SU-DHL-6 (cell line): Measurements from ENCODE around the gene TMEM120B.
"Not testable (repeated sequence)": the region's sequence is repeated elsewhere in the genome, so short reads cannot be mapped to it uniquely, and the experiment has no call there.

ENCODE experiments used
- H2AFZ ChIP-seq: fragments of 200-600 bp; sonication (generic); 2 replicates; pipeline ENCODE4 v1.6.1; 2014; ENCODE audit warnings: low read depth, mild to moderate bottlenecking, moderate library complexity, mixed read lengths, antibody characterized with exemption, low read length; ENCODE audit not compliant: severe bottlenecking
- H3F3A ChIP-seq: fragments of 200-600 bp; shearing (Covaris generic); 2 replicates; pipeline ENCODE4 v1.6.0; 2016; ENCODE audit warnings: antibody characterized with exemption, mild to moderate bottlenecking; ENCODE audit not compliant: insufficient read depth
- H3K27ac ChIP-seq: fragments of 200-600 bp; sonication (generic); 2 replicates; pipeline ENCODE4 v1.5.1; 2016; ENCODE audit warnings: low read depth, mild to moderate bottlenecking, low read length, moderate library complexity, mixed read lengths
- H3K27me3 ChIP-seq: fragments of 200-600 bp; sonication (generic), shearing (Covaris generic); 2 replicates; pipeline ENCODE4 v1.6.0; 2014; ENCODE audit warnings: mild to moderate bottlenecking, low read length
- H3K36me3 ChIP-seq: fragments of 200-600 bp; sonication (generic); 2 replicates; pipeline ENCODE4 v1.6.1; 2014; ENCODE audit warnings: mild to moderate bottlenecking, low read length, mixed read lengths
- H3K4me2 ChIP-seq: fragments of 300-600, 200-600 bp; shearing (Covaris generic), sonication (generic); 2 replicates; pipeline ENCODE4 v1.6.0; 2014; ENCODE audit warnings: low read length, low read depth, mild to moderate bottlenecking; ENCODE audit not compliant: poor library complexity, severe bottlenecking
- H3K4me3 ChIP-seq: fragments of 200-600 bp; sonication (generic); 2 replicates; pipeline ENCODE4 v1.5.1; 2014; ENCODE audit warnings: antibody characterized with exemption, low read length, mild to moderate bottlenecking, mixed read lengths; ENCODE audit not compliant: insufficient read depth, poor library complexity, severe bottlenecking
- H3K79me2 ChIP-seq: fragments of 200-600 bp; sonication (generic); 2 replicates; pipeline ENCODE4 v1.6.1; 2014; ENCODE audit warnings: mild to moderate bottlenecking, low read length, moderate library complexity; ENCODE audit not compliant: insufficient read depth
- H3K9ac ChIP-seq: fragments of 200-600 bp; sonication (generic); 2 replicates; pipeline ENCODE4 v1.7.0; 2014; ENCODE audit warnings: mild to moderate bottlenecking, low read length
- H3K9me2 ChIP-seq: fragments of 200-600 bp; sonication (generic); replicated peaks from 2 replicates; pipeline ENCODE4 v1.6.1; 2014; ENCODE audit warnings: low read length; ENCODE audit not compliant: insufficient read depth
- H3K9me3 ChIP-seq: fragments of 200-600 bp; sonication (generic); 2 replicates; pipeline ENCODE4 v1.6.1; 2014; ENCODE audit warnings: low read length, mixed read lengths; ENCODE audit not compliant: insufficient read depth
- H4K20me1 ChIP-seq: fragments of 200-600 bp; sonication (generic); 2 replicates; pipeline ENCODE4 v1.6.1; 2014; ENCODE audit warnings: low read depth, mild to moderate bottlenecking, antibody characterized with exemption, low read length, moderate library complexity, mixed read lengths
- EZH2phosphoT487 ChIP-seq: fragments of 200-600 bp; sonication (generic), shearing (Covaris generic); conservative IDR thresholded peaks from 2 replicates; pipeline ENCODE4 v1.6.1; 2018; ENCODE audit warnings: mild to moderate bottlenecking, antibody characterized with exemption, low read length, moderate library complexity, mixed read lengths
- TF ChIP-seq, protein P1 (sequence below): fragments of 200-600 bp; sonication (generic); IDR thresholded peaks from one replicate; pipeline ENCODE4 v1.5.1; 2017; ENCODE audit warnings: antibody characterized with exemption, mild to moderate bottlenecking, low read length, moderate library complexity; ENCODE audit not compliant: insufficient read depth, poor library complexity, severe bottlenecking

Gene TMEM120B

DNA sequence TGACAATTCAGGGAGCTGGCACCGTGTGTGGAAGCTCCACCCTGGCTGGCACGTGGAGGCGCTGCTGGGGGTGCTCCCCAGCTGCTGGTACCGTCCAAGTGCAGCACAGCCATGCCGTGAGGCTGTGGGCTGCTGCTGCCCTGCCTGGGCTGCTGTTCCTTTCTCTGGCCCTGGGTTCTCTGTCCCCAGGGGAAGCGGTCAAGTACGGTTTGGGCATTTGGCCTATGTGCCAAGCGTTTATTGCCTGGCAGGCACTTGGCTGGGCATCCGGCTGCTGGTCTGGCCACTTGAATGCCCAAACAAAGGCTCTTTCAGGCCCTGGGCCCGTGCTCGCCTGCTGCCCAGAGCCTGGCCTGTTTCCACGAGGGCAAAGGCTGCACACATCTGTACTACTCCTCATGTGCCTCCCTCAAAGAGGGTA, 41.3 kb downstream of the TMEM120B start:
- no peaks in the 10 kb centered on the region for H3K79me2 ChIP-seq
- no peaks in the 10 kb centered on the region for H3K9me2 ChIP-seq
- H3K9ac ChIP-seq = no peak overlapping the region
- H3K4me3 ChIP-seq = no peak overlapping the region
- no peak overlapping the region for H2AFZ ChIP-seq
- no peak overlapping the region for H3K4me2 ChIP-seq
- no peaks in the 10 kb centered on the region for H4K20me1 ChIP-seq
- H3F3A ChIP-seq = no peaks in the 10 kb centered on the region
- H3K36me3 ChIP-seq = no peaks in the 10 kb centered on the region
- TF ChIP-seq, protein P1, sequence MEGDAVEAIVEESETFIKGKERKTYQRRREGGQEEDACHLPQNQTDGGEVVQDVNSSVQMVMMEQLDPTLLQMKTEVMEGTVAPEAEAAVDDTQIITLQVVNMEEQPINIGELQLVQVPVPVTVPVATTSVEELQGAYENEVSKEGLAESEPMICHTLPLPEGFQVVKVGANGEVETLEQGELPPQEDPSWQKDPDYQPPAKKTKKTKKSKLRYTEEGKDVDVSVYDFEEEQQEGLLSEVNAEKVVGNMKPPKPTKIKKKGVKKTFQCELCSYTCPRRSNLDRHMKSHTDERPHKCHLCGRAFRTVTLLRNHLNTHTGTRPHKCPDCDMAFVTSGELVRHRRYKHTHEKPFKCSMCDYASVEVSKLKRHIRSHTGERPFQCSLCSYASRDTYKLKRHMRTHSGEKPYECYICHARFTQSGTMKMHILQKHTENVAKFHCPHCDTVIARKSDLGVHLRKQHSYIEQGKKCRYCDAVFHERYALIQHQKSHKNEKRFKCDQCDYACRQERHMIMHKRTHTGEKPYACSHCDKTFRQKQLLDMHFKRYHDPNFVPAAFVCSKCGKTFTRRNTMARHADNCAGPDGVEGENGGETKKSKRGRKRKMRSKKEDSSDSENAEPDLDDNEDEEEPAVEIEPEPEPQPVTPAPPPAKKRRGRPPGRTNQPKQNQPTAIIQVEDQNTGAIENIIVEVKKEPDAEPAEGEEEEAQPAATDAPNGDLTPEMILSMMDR = no peak
- TF ChIP-seq EZH2phosphoT487 = no peak
- H3K9me3 ChIP-seq = no peaks in the 10 kb centered on the region
- no peaks in the 10 kb centered on the region for H3K27me3 ChIP-seq
- no peak overlapping the region for H3K27ac ChIP-seq

DNA sequence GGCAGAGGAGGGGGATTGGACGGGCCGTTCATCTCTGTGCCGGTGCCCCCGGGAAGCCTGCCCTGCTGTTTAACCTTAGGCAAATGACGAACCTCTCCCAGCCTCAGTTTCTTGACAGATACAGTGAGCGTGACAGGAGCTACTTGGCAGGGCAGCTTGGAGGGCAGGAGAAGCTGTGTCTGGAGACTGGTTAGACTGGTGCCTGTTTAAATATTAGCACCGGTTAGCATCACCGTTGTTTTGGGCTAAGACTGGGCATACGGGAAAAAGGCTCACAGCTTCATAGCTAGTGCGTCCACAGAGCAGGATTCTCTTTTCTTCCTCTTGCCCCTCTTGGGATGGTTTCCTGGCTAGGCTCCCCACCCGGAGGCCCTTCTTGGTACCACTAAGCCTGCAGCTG, 42.3 kb downstream of the TMEM120B start:
- H3K4me2 ChIP-seq = no peak overlapping the region
- H4K20me1 ChIP-seq = no peaks in the 10 kb centered on the region
- no peak overlapping the region for H3K27ac ChIP-seq
- no peak for TF ChIP-seq EZH2phosphoT487
- TF ChIP-seq, protein P1 = no peak
- no peaks in the 10 kb centered on the region for H3K27me3 ChIP-seq
- no peak overlapping the region for H3K9ac ChIP-seq
- H3K79me2 ChIP-seq = no peaks in the 10 kb centered on the region
- H3K36me3 ChIP-seq = no peaks in the 10 kb centered on the region
- H3K4me3 ChIP-seq = no peak overlapping the region
- no peak overlapping the region for H2AFZ ChIP-seq
- no peaks in the 10 kb centered on the region for H3F3A ChIP-seq
- no peaks in the 10 kb centered on the region for H3K9me3 ChIP-seq
- no peaks in the 10 kb centered on the region for H3K9me2 ChIP-seq

DNA sequence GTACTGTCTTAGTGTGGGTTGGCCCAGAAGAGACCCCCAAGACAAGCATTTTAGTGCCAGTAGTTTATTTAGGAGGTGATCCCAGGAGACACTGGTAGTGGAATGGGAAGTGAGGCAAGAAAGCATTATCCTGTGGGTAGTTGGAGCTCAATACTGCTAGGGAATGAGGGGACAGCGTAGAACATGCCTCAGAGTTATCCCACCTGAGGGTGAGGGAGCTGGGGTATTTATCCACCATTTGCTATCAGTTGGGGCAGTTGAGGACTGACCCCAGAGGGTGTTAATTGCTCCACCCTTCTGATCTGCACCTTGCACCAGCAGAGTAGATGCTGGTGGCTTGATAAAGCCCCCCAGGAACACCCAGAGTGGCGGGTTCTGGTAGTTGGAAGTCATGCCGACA, 43.0 kb downstream of the TMEM120B start:
- Histone ChIP-seq H3K27me3 (no peaks in the 10 kb centered on the region), H2AFZ (no peak overlapping the region), H3K4me3 (no peak overlapping the region), H4K20me1 (no peaks in the 10 kb centered on the region), H3K9ac (no peak overlapping the region), H3K9me3 (no peaks in the 10 kb centered on the region), H3K79me2 (no peaks in the 10 kb centered on the region), H3K27ac (no peak overlapping the region), H3K9me2 (no peaks in the 10 kb centered on the region), H3K4me2 (no peak overlapping the region), H3K36me3 (no peaks in the 10 kb centered on the region), H3F3A (no peaks in the 10 kb centered on the region)
- TF ChIP-seq EZH2phosphoT487 = no peak
- TF ChIP-seq, protein P1 = no peak

DNA sequence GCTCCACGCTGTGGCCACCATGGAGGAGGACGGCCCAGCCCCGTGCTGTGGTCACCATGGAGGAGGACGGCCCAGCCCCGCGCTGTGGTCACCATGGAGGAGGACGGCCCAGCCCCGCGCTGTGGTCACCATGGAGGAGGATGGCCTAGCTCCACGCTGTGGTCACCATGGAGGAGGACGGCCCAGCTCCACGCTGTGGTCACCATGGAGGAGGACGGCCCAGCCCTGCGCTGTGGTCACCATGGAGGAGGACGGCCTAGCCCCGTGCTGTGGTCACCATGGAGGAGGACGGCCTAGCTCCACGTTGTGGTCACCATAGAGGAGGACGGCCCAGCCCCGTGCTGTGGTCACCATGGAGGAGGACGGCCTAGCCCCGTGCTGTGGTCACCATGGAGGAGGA, 46.0 kb downstream of the TMEM120B start:
- H3K4me2 ChIP-seq, H3K4me3 ChIP-seq, H3K36me3 ChIP-seq, H3K27me3 ChIP-seq, H2AFZ ChIP-seq, H4K20me1 ChIP-seq, H3F3A ChIP-seq, H3K9ac ChIP-seq, H3K79me2 ChIP-seq, H3K27ac ChIP-seq, H3K9me3 ChIP-seq, H3K9me2 ChIP-seq: not testable (repeated sequence)
